GM23248 (cell line): Measurements from ENCODE around the gene ITSN2.

Experiments used
- EZH2 ChIP-seq: fragments of 200-600 bp; sonication (generic); IDR thresholded peaks from 2 replicates; pipeline ENCODE4 v1.6.1; 2018; ENCODE audit warnings: antibody characterized with exemption, mild to moderate bottlenecking; ENCODE audit not compliant: insufficient read depth, poor library complexity, severe bottlenecking
- EZH2phosphoT487 ChIP-seq: fragments of 200-600 bp; sonication (generic); IDR thresholded peaks from 2 replicates; pipeline ENCODE4 v1.6.1; 2018; ENCODE audit warnings: antibody characterized with exemption, moderate library complexity, mild to moderate bottlenecking, low read depth; ENCODE audit not compliant: insufficient read depth

DNA sequence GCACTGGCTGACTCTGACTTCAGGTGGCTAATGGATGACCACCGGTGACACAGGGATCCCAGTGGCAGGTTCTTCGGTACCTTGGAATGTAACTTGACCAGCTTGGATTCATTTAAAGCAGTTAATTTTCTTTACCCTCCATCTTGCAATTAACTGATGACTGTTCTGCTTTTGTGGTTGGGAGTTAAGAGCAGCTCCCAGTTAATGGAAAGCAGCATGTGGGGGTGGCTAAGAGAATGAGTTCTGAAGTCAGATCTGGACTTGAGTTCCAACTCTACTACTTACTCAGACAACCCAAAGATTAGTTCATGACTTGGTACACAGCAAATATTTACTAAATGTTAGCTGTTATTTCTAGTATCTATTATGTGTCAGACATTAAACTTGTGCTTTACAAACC, 127.0 kb downstream of the ITSN2 start:
- no peak for TF ChIP-seq EZH2
- no peak for TF ChIP-seq EZH2phosphoT487
